Measurements from ENCODE around the gene DXO. TPM values are rescaled to one million over a fixed set of nuclear protein-coding genes. Genes with fewer than 3 reads are reported as not detected.

The DXO gene
- total RNA-seq, 4 donors from 2014 or later: 16.2 to 46.1 (median 34.3) TPM

DNA sequence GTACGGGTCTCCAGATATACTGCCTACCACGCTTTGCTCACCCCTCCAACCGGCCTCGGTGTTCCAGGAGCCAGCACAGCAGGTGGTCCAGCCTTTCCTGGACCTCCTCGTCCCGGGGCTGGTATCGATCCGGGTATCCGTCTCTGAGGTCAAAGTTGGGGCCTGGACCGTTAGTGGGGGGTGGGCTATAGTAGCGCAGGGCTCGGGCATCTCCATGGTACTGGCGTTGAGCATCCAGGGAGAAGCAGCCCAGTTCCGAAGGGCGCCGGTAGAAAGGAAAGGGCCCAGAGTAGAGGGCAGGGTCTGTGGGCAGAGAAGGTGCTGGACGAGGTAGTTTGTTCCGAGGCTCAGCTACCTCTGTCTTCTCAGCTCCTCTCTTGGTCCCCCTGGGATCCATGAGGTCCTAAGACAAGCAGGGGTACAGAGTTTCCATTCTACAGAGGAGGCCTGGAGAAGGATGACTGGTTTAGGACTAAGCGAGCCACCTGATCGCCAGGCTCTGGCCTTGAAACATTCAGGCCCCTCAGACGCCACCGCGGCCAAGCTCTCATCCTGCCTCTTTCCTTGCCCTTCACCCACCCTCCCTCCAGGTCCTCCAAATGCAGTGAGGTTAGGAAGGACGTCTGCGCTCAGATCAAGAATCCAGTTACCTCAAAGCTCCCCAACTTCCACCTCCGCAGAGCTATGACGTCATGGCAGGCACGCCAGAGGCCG lies 502 bp downstream of the DXO start:
- no peaks in the 10 kb centered on the region for H3K9me3 ChIP-seq
- H3K27me3 ChIP-seq: no peaks in the 10 kb centered on the region
- peak overlapping the region; percentile 66 to 93 (median 73) for H3K4me3 ChIP-seq
- no peak for DNase-seq (ENCODE audit: low spot score in 2 of 2)
- no peak for TF ChIP-seq POLR2A (IDR thresholded peaks at IDR 0.05)
- TF ChIP-seq, protein P1, sequence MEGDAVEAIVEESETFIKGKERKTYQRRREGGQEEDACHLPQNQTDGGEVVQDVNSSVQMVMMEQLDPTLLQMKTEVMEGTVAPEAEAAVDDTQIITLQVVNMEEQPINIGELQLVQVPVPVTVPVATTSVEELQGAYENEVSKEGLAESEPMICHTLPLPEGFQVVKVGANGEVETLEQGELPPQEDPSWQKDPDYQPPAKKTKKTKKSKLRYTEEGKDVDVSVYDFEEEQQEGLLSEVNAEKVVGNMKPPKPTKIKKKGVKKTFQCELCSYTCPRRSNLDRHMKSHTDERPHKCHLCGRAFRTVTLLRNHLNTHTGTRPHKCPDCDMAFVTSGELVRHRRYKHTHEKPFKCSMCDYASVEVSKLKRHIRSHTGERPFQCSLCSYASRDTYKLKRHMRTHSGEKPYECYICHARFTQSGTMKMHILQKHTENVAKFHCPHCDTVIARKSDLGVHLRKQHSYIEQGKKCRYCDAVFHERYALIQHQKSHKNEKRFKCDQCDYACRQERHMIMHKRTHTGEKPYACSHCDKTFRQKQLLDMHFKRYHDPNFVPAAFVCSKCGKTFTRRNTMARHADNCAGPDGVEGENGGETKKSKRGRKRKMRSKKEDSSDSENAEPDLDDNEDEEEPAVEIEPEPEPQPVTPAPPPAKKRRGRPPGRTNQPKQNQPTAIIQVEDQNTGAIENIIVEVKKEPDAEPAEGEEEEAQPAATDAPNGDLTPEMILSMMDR (IDR thresholded peaks at IDR 0.05): no peak
- no peak for TF ChIP-seq EP300 (IDR thresholded peaks at IDR 0.05)
- WGBS, 2 donors: 18 to 29% methylated on average over 27 to 29 of the region's 29 CpGs
- H3K4me1 ChIP-seq: peaks cover 0 to 36% (median 17%) of the 10 kb centered on the region in 4 donors
- peaks cover 0 to 52% (median 14%) of the 10 kb centered on the region in 3 donors for H3K36me3 ChIP-seq
- peak overlapping the region; percentile 95 to 100 (median 98) for H3K27ac ChIP-seq

DNA sequence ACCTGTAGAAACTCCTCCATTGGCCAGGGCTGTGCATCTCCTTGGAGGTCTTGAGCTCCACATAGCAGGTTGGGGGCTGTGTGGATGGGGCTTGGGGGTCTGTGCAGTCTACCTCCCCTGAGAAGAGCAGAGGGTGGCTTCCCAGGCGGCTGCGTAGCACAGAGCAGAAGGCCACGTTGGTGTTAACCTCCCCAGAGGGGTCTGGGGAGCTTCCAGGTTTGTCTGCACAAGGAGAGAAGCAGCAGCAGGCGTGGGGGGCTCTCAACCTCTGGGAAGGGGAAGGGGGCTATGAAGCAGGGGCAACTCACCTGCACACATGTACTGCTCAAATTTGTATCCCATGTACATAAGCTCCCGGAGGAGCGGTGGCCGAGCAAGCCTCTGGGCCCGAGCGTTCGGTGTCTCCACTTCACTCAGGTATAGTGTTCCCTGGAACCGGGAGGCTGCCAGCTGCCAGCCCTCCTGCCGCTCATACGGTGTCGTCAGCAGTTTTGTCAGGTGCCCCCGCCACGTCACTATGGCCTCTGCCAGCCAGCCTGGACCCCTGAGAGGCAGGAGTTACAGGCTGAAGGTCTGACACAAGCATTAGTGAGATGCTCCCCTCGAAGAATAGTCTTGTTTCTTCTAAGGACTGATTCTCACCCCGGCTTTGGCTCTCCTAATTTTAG lies 1.2 kb downstream of the DXO start:
- Histone ChIP-seq H3K9me3 (no peaks in the 10 kb centered on the region), H3K4me3 (peak overlapping the region in 3 of 4 donors; percentile 67 to 93 (median 79)), H3K4me1 (peaks cover 0 to 36% (median 17%) of the 10 kb centered on the region in 4 donors), H3K27me3 (no peaks in the 10 kb centered on the region), H3K27ac (peak overlapping the region; percentile 95 to 100 (median 98)), H3K36me3 (peaks cover 0 to 53% (median 19%) of the 10 kb centered on the region in 3 donors)
- TF ChIP-seq, protein P1 (IDR thresholded peaks at IDR 0.05): no peak
- no peak for TF ChIP-seq EP300 (IDR thresholded peaks at IDR 0.05)
- TF ChIP-seq POLR2A (IDR thresholded peaks at IDR 0.05): no peak
- 67 to 72% methylated on average over 13 to 16 of the region's 18 CpGs for WGBS, 2 donors
- DNase-seq (ENCODE audit: low spot score in 2 of 2): no peak

DNA sequence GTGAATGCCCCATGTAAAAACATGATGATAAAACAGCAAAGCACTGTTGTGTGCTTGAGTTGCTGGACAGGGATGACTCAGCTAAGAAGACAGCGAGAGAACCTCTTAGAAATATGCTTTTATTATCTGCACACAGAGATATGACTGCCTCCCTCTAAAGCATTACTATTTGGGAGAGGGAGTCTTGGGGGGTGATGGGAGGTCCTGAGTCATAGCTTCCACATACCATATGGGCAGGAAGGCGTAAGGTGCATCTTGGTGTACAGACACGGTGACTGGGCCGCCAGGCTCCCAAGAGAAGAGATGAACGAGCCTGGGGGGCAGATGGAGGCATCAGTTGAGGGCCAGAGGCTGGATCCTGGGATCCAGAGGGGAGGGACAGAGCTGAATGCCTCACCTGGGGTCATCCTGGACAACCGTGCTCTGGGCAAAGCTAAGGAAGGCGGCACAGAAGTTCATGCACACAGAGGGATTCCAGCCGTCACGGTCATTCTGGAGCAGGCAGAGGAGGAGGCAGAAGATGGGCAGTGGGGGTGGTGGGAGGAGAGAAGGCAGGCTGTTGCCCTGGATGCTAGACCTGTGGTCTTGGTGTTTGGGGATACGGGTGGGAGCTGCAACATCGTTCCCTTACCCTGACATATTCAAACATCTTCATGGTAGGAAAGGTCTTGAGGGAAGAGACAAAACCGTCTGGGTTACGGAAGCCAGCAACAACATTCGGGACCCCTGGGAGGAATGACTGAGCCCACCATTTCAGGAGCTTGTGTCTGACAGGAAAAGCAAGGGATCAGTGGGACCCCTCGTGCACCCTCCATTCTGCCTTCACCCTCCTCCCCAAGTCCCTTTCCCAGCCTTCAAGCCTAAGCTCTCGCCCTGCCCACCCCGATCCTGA lies 2.0 kb downstream of the DXO start:
- TF ChIP-seq POLR2A (IDR thresholded peaks at IDR 0.05): no peak
- TF ChIP-seq, protein P1 (IDR thresholded peaks at IDR 0.05): no peak
- no peak for TF ChIP-seq EP300 (IDR thresholded peaks at IDR 0.05)
- Histone ChIP-seq H3K27ac (peak overlapping the region in 2 of 4 donors; percentile 98), H3K27me3 (no peaks in the 10 kb centered on the region), H3K9me3 (no peaks in the 10 kb centered on the region), H3K36me3 (peaks cover 0 to 60% (median 25%) of the 10 kb centered on the region in 3 donors), H3K4me3 (no peak overlapping the region), H3K4me1 (peaks cover 0 to 36% (median 17%) of the 10 kb centered on the region in 4 donors)
- DNase-seq (ENCODE audit: low spot score in 2 of 2): no peak
- WGBS, 2 donors: 65 to 67% methylated on average over 17 of the region's 17 CpGs

DNA sequence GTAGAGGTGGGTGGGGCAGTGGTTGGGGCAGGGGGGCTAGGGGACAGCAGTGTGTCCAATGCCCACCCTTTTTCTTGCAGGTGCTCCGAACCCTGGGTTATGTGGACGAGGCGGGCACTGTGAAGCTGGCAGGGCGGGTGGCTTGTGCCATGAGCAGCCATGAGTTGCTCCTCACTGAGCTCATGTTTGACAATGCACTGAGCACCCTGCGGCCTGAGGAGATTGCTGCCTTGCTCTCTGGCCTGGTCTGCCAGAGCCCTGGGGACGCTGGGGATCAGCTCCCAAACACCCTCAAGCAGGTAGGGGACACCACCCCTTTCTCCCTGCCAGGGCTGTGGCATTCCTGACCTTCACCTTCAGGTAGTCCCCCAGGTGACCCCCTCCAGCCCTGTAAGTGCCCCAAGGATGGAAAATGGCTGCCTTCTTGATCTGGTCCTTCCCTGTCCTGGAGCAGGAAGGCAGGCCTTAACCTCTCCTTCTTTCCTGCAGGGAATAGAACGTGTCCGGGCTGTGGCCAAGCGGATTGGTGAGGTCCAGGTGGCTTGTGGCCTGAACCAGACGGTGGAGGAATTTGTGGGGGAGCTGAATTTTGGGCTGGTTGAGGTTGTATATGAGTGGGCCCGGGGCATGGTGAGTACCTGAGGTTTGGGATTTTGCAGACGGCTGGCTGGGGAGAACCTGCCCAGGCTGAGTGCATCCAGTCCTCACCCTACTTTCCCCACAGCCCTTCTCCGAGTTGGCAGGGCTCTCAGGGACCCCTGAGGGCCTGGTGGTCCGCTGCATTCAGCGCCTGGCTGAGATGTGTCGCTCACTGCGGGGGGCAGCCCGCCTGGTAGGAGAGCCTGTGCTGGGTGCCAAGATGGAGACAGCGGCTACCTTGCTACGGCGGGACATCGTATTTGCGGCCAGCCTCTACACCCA lies 2.9 kb downstream of the DXO start:
- no peak overlapping the region for H3K4me3 ChIP-seq
- no peaks in the 10 kb centered on the region for H3K27me3 ChIP-seq
- H3K27ac ChIP-seq: no peak overlapping the region
- no peak for DNase-seq (ENCODE audit: low spot score in 2 of 2)
- TF ChIP-seq EP300 (IDR thresholded peaks at IDR 0.05) (no peak), POLR2A (IDR thresholded peaks at IDR 0.05) (no peak)
- TF ChIP-seq, protein P1 (IDR thresholded peaks at IDR 0.05): no peak
- H3K9me3 ChIP-seq: no peaks in the 10 kb centered on the region
- WGBS, 2 donors: 83 to 84% methylated on average over 20 to 23 of the region's 23 CpGs
- peaks cover 0 to 35% (median 17%) of the 10 kb centered on the region in 4 donors for H3K4me1 ChIP-seq
- H3K36me3 ChIP-seq: peaks cover 0 to 69% (median 31%) of the 10 kb centered on the region in 3 donors

All from tibial nerve (tissue), 4 donors.